CD8-positive, alpha-beta memory T cell (primary cell): Measurements from ENCODE around the gene RASAL2. TPM values are rescaled to one million over a fixed set of nuclear protein-coding genes. Genes with fewer than 3 reads are reported as not detected.

ENCODE experiments used
- CTCF ChIA-PET: fragments of 350-600 bp; sonication (Branson Sonifier 250); formaldehyde crosslinking; loops from one replicate; lab custom pipeline; 2021; ENCODE audit warnings: antibody characterized with exemption; lab: Charles Lee
- POLR2A ChIA-PET: fragments of 350-600 bp; sonication (Branson Sonifier 250); formaldehyde crosslinking; loops from one replicate; lab custom pipeline; 2021; ENCODE audit warnings: antibody characterized with exemption; lab: Charles Lee
- DNase-seq, 5 donors: peaks; one replicate each; pipeline versions ENCODE4 v3.0.0 to v3.0.0-alpha.2; 2020 to 2022; ENCODE audit warnings: mixed read lengths in 1 of 5
- H3K27ac ChIP-seq: one replicate; pipeline ENCODE4 v1.7.0; 2013; ENCODE audit warnings: low read depth, mild to moderate bottlenecking, low read length, moderate library complexity
- H3K27me3 ChIP-seq: 2 replicates; pipeline ENCODE4 v1.7.0; 2013; ENCODE audit warnings: low read length, mild to moderate bottlenecking; ENCODE audit not compliant: insufficient read depth, poor library complexity, severe bottlenecking
- H3K36me3 ChIP-seq: 2 replicates; pipeline ENCODE4 v1.7.0; 2013; ENCODE audit warnings: mild to moderate bottlenecking, low read length, moderate library complexity; ENCODE audit not compliant: insufficient read depth
- H3K4me1 ChIP-seq: 2 replicates; pipeline ENCODE4 v1.7.0; 2013; ENCODE audit warnings: mild to moderate bottlenecking, low read length, moderate library complexity; ENCODE audit not compliant: insufficient read depth
- H3K4me3 ChIP-seq: 2 replicates; pipeline ENCODE4 v1.7.0; 2013; ENCODE audit warnings: mild to moderate bottlenecking, low read length
- H3K9me3 ChIP-seq: 2 replicates; pipeline ENCODE4 v1.7.0; 2013; ENCODE audit warnings: mild to moderate bottlenecking, low read length
- H3K27ac Mint-ChIP-seq, 8 donors: one replicate each; pipeline ENCODE4 v1.8.0; 2020 to 2021; ENCODE audit warnings: mixed read lengths in 8 of 8, mild to moderate bottlenecking in 6 of 8, inconsistent platforms in 3 of 8, moderate library complexity in 3 of 8
- H3K27me3 Mint-ChIP-seq, 2 donors: one replicate each; pipeline ENCODE4 v1.8.0; 2020 to 2021; ENCODE audit warnings: mixed read lengths in 2 of 2, mild to moderate bottlenecking in 1 of 2, moderate library complexity in 1 of 2
- H3K36me3 Mint-ChIP-seq, 3 donors: one replicate each; pipeline ENCODE4 v1.8.0; 2020 to 2021; ENCODE audit warnings: mixed read lengths in 3 of 3, inconsistent platforms in 1 of 3, mild to moderate bottlenecking in 1 of 3
- H3K4me1 Mint-ChIP-seq, 3 donors: one replicate each; pipeline ENCODE4 v1.8.0; 2020 to 2021; ENCODE audit warnings: mixed read lengths in 3 of 3, inconsistent platforms in 1 of 3, mild to moderate bottlenecking in 1 of 3
- H3K4me3 Mint-ChIP-seq, 7 donors: one replicate each; pipeline ENCODE4 v1.8.0; 2020 to 2021; ENCODE audit warnings: mixed read lengths in 7 of 7, mild to moderate bottlenecking in 6 of 7, moderate library complexity in 4 of 7, inconsistent platforms in 2 of 7
- H3K9me3 Mint-ChIP-seq, 5 donors: one replicate each; pipeline ENCODE4 v1.8.0; 2020 to 2022; ENCODE audit warnings: mixed read lengths in 5 of 5, mild to moderate bottlenecking in 3 of 5, moderate library complexity in 2 of 5, inconsistent platforms in 1 of 5
- polyA plus RNA-seq: library from polyadenylated mRNA; unstranded; fragments of 300-500 nt; fragmentation: Illumina TruSeq; gene quantifications from one replicate; pipeline ENCODE4 v1.2.3, GENCODE V29; 2021
- total RNA-seq, 2 experiments: library from RNA; stranded (reverse); gene quantifications; one replicate each; pipeline ENCODE4 v1.2.3, GENCODE V29; 2021

RASAL2 gene
- total and polyA plus RNA-seq, 3 experiments from 2014 or later = 0.04 to 0.07 TPM; not detected in 1

DNA sequence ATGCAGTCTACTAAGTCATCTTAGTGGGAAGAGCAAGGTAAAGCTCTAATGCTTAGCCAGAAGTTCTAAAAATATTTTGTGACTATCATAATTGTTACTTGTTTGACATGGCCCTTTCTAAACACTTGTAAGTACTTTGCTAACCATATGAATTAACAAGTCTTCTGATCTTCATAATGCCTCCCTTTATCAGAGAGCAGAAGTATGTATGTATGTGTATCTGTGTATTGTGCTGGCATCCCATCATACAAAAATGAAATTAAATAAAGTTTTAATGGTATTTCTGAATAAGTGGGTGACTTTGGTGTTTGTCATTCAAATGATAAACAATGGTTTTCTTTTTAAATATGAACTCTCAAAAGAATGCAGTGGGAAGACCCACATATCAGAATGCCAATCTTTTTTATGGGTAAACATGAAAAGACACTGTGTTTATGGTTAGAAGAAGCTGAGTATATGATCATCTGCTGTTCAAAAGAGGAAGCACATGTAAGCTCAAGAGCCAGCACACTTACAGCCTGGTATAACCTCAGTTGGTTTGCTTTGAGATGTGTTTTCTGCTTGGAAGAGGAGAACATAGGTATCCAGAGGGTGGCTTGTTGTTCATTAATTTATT is 243.3 kb downstream of the RASAL2 start:
- Mint-ChIP-seq H3K27ac (no peak overlapping the region), H3K36me3 (no peaks in the 10 kb centered on the region), H3K4me1 (no peaks in the 10 kb centered on the region), H3K4me3 (no peak overlapping the region), H3K9me3 (peaks cover 0 to 2% (median 2%) of the 10 kb centered on the region in 5 donors), H3K27me3 (no peaks in the 10 kb centered on the region)
- Histone ChIP-seq H3K27me3 (no peaks in the 10 kb centered on the region), H3K9me3 (no peaks in the 10 kb centered on the region), H3K4me3 (no peak overlapping the region), H3K27ac (no peak overlapping the region), H3K4me1 (no peaks in the 10 kb centered on the region), H3K36me3 (no peaks in the 10 kb centered on the region)
- DNase-seq = no peak
- ChIA-PET POLR2A (no interaction called here), CTCF (no interaction called here)

DNA sequence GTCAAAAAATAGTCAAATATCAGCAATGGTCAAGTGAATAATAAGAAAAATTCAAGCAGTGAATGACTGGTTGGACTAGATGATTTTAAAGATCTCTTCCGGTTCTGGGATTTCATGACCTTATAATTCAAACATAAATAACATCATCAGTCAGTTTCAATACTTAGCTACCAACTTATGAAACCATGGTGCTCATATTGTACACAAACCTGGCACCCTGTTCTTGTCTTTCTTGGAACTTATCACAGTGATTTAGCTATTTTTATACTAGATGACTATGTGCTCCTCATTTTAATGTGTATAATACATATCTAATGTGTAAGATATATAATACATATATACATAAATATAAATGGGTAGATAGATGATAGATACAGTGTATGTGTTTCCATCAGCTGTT is 245.9 kb downstream of the RASAL2 start:
- Histone ChIP-seq H3K27ac (no peak overlapping the region), H3K27me3 (no peaks in the 10 kb centered on the region), H3K36me3 (no peaks in the 10 kb centered on the region), H3K4me3 (no peak overlapping the region), H3K4me1 (no peaks in the 10 kb centered on the region), H3K9me3 (no peaks in the 10 kb centered on the region)
- Mint-ChIP-seq H3K36me3 (no peaks in the 10 kb centered on the region), H3K4me1 (no peaks in the 10 kb centered on the region), H3K27ac (no peak overlapping the region), H3K9me3 (peaks cover 0 to 2% (median 2%) of the 10 kb centered on the region in 5 donors), H3K27me3 (no peaks in the 10 kb centered on the region), H3K4me3 (no peak overlapping the region)
- POLR2A ChIA-PET = no interaction called here
- DNase-seq = no peak
- CTCF ChIA-PET = no interaction called here

DNA sequence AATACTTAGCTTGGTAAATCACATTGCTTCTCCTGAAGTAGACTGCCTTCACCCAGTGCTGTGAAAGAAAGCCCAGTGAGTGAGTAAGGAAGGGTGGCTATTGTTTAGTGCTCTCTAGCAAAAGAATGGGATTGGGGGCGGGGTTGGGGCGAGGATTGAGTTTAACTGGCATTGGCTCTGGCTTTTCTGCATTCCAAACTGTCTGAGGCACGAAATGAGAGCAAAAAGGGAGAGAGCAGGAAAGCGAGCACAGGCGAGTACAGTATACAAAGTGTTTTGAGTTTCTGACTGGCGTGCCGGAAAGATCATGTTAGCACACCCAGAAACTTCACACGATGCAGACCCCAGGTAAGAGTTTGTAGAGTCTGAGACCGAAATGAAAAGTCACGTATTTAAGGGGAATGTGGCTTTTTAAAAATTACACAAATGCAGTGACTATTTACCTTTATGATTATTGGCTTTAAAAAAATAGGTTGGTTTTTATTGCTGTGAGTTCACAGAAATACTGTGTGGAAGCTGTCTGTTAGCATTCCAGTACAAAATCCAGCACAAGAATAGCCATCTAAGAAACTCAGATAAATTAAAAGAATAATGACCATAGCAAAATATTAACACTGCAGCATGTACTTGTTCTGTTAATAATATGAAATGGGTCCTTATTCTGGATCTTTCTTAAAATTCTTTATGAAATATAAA is 247.5 kb downstream of the RASAL2 start:
- no peaks in the 10 kb centered on the region for H3K27me3 Mint-ChIP-seq
- DNase-seq = no peak
- H3K27ac ChIP-seq = no peak overlapping the region
- no peaks in the 10 kb centered on the region for H3K4me1 ChIP-seq
- POLR2A ChIA-PET = no interaction called here
- no peaks in the 10 kb centered on the region for H3K4me1 Mint-ChIP-seq
- no peaks in the 10 kb centered on the region for H3K27me3 ChIP-seq
- H3K9me3 ChIP-seq = no peaks in the 10 kb centered on the region
- H3K4me3 ChIP-seq = no peak overlapping the region
- H3K27ac Mint-ChIP-seq = no peak overlapping the region
- CTCF ChIA-PET = no interaction called here
- no peak overlapping the region for H3K4me3 Mint-ChIP-seq
- H3K36me3 ChIP-seq = no peaks in the 10 kb centered on the region
- H3K9me3 Mint-ChIP-seq = peaks cover 0 to 2% (median 0%) of the 10 kb centered on the region in 5 donors
- H3K36me3 Mint-ChIP-seq = no peaks in the 10 kb centered on the region

DNA sequence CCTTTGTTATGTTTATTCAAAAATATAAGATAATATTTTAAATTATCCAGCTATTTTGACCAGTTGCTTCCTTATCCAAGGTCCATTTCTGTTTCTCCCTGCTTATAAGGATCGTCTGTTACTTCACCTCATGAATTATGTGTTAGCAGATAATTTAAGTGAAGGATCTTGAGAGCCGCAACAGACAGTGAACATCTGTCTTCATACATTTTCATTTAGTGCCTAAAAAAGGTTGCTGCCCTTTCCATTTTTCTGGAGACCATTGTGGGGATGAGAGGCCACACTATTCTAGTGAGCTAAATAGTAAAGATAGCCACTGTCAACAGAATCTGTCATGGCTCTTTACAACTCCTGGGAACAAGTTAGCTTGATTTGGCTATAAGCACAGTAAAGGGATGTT is 248.8 kb downstream of the RASAL2 start:
- Mint-ChIP-seq H3K36me3 (no peaks in the 10 kb centered on the region), H3K27ac (no peak overlapping the region), H3K27me3 (no peaks in the 10 kb centered on the region), H3K9me3 (peaks cover 0 to 2% (median 0%) of the 10 kb centered on the region in 5 donors), H3K4me3 (no peak overlapping the region), H3K4me1 (no peaks in the 10 kb centered on the region)
- DNase-seq = no peak
- CTCF ChIA-PET = no interaction called here
- Histone ChIP-seq H3K4me3 (no peak overlapping the region), H3K27me3 (no peaks in the 10 kb centered on the region), H3K27ac (no peak overlapping the region), H3K9me3 (no peaks in the 10 kb centered on the region), H3K4me1 (no peaks in the 10 kb centered on the region), H3K36me3 (no peaks in the 10 kb centered on the region)
- POLR2A ChIA-PET = no interaction called here

DNA sequence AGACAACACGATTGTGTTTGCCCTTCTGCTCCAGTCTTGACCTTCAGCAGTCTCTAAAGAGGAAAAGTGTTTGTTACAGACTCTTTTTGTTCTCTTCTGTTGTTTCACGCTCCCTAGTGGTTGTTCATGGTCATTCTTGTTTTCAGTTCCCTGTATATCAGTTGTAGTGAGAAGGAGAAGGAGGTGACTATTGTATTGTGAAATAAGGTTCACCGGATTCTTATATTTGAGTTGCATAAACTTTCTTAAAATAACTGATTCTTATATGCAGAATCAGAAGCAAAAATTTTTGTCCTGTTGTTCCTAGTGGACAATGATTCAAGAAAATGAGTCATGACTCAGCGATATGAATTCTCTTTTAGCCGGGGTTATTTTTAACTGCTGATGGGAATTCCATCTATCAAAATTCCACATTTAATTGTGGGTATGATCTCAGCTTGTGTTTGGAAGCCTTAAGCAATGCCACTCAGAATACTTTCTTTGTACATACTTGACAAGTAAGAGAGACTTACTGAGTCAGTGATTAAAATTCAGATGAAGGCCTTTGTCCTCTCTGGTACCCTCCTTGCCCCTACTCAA is 250.7 kb downstream of the RASAL2 start:
- Histone ChIP-seq H3K36me3 (no peaks in the 10 kb centered on the region), H3K4me3 (no peak overlapping the region), H3K4me1 (no peaks in the 10 kb centered on the region), H3K27ac (no peak overlapping the region), H3K9me3 (no peaks in the 10 kb centered on the region), H3K27me3 (no peaks in the 10 kb centered on the region)
- no peaks in the 10 kb centered on the region for H3K27me3 Mint-ChIP-seq
- no peak overlapping the region for H3K4me3 Mint-ChIP-seq
- CTCF ChIA-PET = no interaction called here
- H3K27ac Mint-ChIP-seq = no peak overlapping the region
- POLR2A ChIA-PET = no interaction called here
- no peak for DNase-seq
- no peaks in the 10 kb centered on the region for H3K36me3 Mint-ChIP-seq
- no peaks in the 10 kb centered on the region for H3K4me1 Mint-ChIP-seq
- H3K9me3 Mint-ChIP-seq = peaks cover 0 to 2% (median 0%) of the 10 kb centered on the region in 5 donors

DNA sequence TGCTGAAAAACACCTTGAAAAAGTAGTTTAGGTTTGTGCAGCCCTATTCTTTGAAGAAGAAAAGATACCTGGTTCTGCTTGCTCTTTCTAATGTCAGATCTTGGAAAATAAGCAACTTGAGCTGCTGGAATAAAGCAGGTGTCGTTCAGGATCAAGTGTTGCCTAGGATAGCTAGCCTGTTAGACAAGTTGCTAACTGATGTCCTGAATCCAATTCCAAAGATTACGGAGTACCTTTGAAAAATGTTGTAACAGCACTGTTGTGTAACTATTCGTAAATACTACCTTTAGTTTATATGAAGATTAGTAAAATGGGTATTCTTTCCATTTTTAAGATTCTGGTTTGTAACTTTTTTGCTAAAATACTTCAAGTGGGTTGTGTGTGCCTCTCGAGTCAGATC is 251.3 kb downstream of the RASAL2 start:
- DNase-seq = no peak
- no peaks in the 10 kb centered on the region for H3K36me3 Mint-ChIP-seq
- H3K36me3 ChIP-seq = no peaks in the 10 kb centered on the region
- no peak overlapping the region for H3K27ac ChIP-seq
- no peaks in the 10 kb centered on the region for H3K4me1 Mint-ChIP-seq
- no peaks in the 10 kb centered on the region for H3K4me1 ChIP-seq
- H3K27me3 Mint-ChIP-seq = no peaks in the 10 kb centered on the region
- no peak overlapping the region for H3K4me3 ChIP-seq
- H3K27me3 ChIP-seq = no peaks in the 10 kb centered on the region
- peaks cover 0 to 2% (median 0%) of the 10 kb centered on the region in 5 donors for H3K9me3 Mint-ChIP-seq
- CTCF ChIA-PET = no interaction called here
- no peaks in the 10 kb centered on the region for H3K9me3 ChIP-seq
- H3K27ac Mint-ChIP-seq = no peak overlapping the region
- POLR2A ChIA-PET = no interaction called here
- H3K4me3 Mint-ChIP-seq = no peak overlapping the region

DNA sequence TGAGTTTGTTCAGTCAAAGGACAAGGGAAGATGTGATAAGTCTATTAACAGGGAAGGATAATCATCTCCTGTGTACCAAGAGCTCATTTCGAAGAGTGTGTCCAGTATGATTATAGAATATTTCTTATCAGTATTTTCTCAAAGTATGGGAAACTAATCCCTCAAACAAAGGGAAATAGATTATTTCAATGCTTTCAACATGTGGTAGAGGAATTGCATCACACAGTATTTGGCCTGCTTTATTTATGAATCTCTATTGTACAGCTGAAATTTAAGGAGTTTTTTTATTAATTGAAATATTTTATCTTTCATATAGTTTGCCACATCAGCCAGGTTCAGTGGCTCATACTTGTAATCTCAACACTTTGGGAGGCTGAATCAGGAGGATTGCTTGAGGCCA is 251.9 kb downstream of the RASAL2 start:
- Mint-ChIP-seq H3K4me1 (no peaks in the 10 kb centered on the region), H3K27me3 (no peaks in the 10 kb centered on the region), H3K27ac (no peak overlapping the region), H3K9me3 (peaks cover 0 to 2% (median 0%) of the 10 kb centered on the region in 5 donors), H3K36me3 (no peaks in the 10 kb centered on the region), H3K4me3 (no peak overlapping the region)
- H3K4me3 ChIP-seq = no peak overlapping the region
- H3K9me3 ChIP-seq = no peaks in the 10 kb centered on the region
- POLR2A ChIA-PET = no interaction called here
- no peaks in the 10 kb centered on the region for H3K36me3 ChIP-seq
- H3K27ac ChIP-seq = no peak overlapping the region
- H3K27me3 ChIP-seq = no peaks in the 10 kb centered on the region
- DNase-seq = no peak
- no peaks in the 10 kb centered on the region for H3K4me1 ChIP-seq
- CTCF ChIA-PET = no interaction called here

DNA sequence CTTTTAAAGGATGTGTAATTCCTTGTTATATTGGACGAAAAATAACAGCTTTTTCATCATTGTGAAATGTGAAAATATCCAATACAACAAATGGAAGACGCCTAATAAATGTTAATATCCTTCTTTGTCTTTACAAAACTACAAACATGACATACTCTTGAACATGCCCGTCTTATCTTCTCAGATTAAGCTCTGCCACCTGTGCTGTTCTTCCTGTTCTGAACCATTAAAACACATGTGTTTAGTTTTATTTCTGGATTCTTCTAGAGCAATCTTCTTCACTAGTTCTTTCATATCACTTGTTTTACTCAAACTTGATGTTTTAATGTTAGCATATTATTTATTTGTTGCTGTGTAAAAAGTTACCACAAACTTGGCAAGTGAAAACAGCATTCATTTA is 255.9 kb downstream of the RASAL2 start:
- no peak overlapping the region for H3K4me3 Mint-ChIP-seq
- no peak overlapping the region for H3K27ac Mint-ChIP-seq
- POLR2A ChIA-PET = no interaction called here
- no peaks in the 10 kb centered on the region for H3K27me3 ChIP-seq
- no peaks in the 10 kb centered on the region for H3K4me1 Mint-ChIP-seq
- H3K36me3 ChIP-seq = no peaks in the 10 kb centered on the region
- H3K36me3 Mint-ChIP-seq = no peaks in the 10 kb centered on the region
- no peaks in the 10 kb centered on the region for H3K4me1 ChIP-seq
- no peaks in the 10 kb centered on the region for H3K27me3 Mint-ChIP-seq
- no peak for DNase-seq
- CTCF ChIA-PET = no interaction called here
- no peaks in the 10 kb centered on the region for H3K9me3 ChIP-seq
- H3K4me3 ChIP-seq = no peak overlapping the region
- H3K9me3 Mint-ChIP-seq = peaks cover 0 to 11% (median 9%) of the 10 kb centered on the region in 5 donors
- no peak overlapping the region for H3K27ac ChIP-seq
